Renal cortical epithelial cell (primary cell): Measurements from ENCODE around the gene MYBPC1. TPM values are rescaled to one million over a fixed set of nuclear protein-coding genes. Genes with fewer than 3 reads are reported as not detected.
"Not testable (repeated sequence)": the region's sequence is repeated elsewhere in the genome, so short reads cannot be mapped to it uniquely, and the experiment has no call there.

Experiments used
- DNase-seq: peaks from one replicate; pipeline ENCODE4 v3.0.0-alpha.2; 2011; ENCODE audit warnings: low read depth
- total RNA-seq: library from RNA; depleted of rRNA; stranded (reverse); fragments of >200 nt; gene quantifications from 2 replicates; pipeline ENCODE4 v1.2.3, GENCODE V29; 2014

The MYBPC1 gene
- total RNA-seq, 1 donor from 2014 or later = not detected

- not testable (repeated sequence) for DNase-seq
These were observed 139.7 kb downstream of the MYBPC1 start for GRCh38 chr12:101734482-101734881.

Other genes starting within 250 kb of the MYBPC1 start
- gene ARL1, start 187.2 kb upstream of the MYBPC1 start, total RNA-seq = 112 and 213 TPM in 2 replicates
- gene SPIC, start 119.6 kb upstream of the MYBPC1 start, total RNA-seq = not detected in 2 replicates
- gene CHPT1, start 102.7 kb downstream of the MYBPC1 start, total RNA-seq = 38.2 and 76.1 TPM in 2 replicates
- gene SYCP3, start 144.5 kb downstream of the MYBPC1 start, total RNA-seq = 0.15 TPM in 1 of 2 replicates, not detected in the other
- 41.5 and 74.2 TPM in 2 replicates for gene GNPTAB, start 236.0 kb downstream of the MYBPC1 start, total RNA-seq